ENCODE measurements around the gene GTF2A1.
A peak's percentile ranks its signal among the peaks of the same experiment; 100 is the strongest.

GTF2A1 gene

GRCh38 chr14:81178063-81178462 is 42.7 kb downstream of the GTF2A1 start:
- no peaks in the 10 kb centered on the region for H3K9me3 ChIP-seq (ENCODE audit: low read depth, low read length)
- no peak overlapping the region for H3K27ac ChIP-seq
- TF ChIP-seq EZH2 (IDR thresholded peaks at IDR 0.05): no peak
- TF ChIP-seq POLR2AphosphoS5 (IDR thresholded peaks at IDR 0.05; ENCODE audit: borderline replicate concordance, low read depth, low read length): no peak
- TF ChIP-seq FOXP2 (optimal IDR thresholded peaks at IDR 0.05; ENCODE audit: control extremely low read depth, extremely low read length, insufficient read depth): no peak
- H3K4me3 ChIP-seq: no peak overlapping the region
- H3K9ac ChIP-seq (ENCODE audit: insufficient read length): no peak overlapping the region
- DNase-seq (ENCODE audit: low read depth, low spot score): no peak
- H3K36me3 ChIP-seq (ENCODE audit: insufficient read depth, low read length): peaks cover 3% of the 10 kb centered on the region; the same call in 1 of the 2 replicates

- Histone ChIP-seq H3K36me3 (ENCODE audit: insufficient read depth, low read length) (peaks cover 3% of the 10 kb centered on the region; the same call in 1 of the 2 replicates), H3K9me3 (ENCODE audit: low read depth, low read length) (no peaks in the 10 kb centered on the region), H3K27ac (no peak overlapping the region), H3K4me3 (no peak overlapping the region), H3K9ac (ENCODE audit: insufficient read length) (no peak overlapping the region)
- no peak for DNase-seq (ENCODE audit: low read depth, low spot score)
- no peak for TF ChIP-seq FOXP2 (optimal IDR thresholded peaks at IDR 0.05; ENCODE audit: control extremely low read depth, extremely low read length, insufficient read depth)
- TF ChIP-seq EZH2 (IDR thresholded peaks at IDR 0.05): no peak
- no peak for TF ChIP-seq POLR2AphosphoS5 (IDR thresholded peaks at IDR 0.05; ENCODE audit: borderline replicate concordance, low read depth, low read length)
Measured at GRCh38 chr14:81177225-81177624, 43.5 kb downstream of the GTF2A1 start.

GRCh38 chr14:81176241-81176640 is 44.5 kb downstream of the GTF2A1 start:
- Histone ChIP-seq H3K4me3 (no peak overlapping the region), H3K9ac (ENCODE audit: insufficient read length) (no peak overlapping the region), H3K36me3 (ENCODE audit: insufficient read depth, low read length) (peaks cover 3% of the 10 kb centered on the region; the same call in 1 of the 2 replicates), H3K27ac (no peak overlapping the region), H3K9me3 (ENCODE audit: low read depth, low read length) (no peaks in the 10 kb centered on the region)
- TF ChIP-seq EZH2 (IDR thresholded peaks at IDR 0.05) (no peak), FOXP2 (optimal IDR thresholded peaks at IDR 0.05; ENCODE audit: control extremely low read depth, extremely low read length, insufficient read depth) (no peak), POLR2AphosphoS5 (IDR thresholded peaks at IDR 0.05; ENCODE audit: borderline replicate concordance, low read depth, low read length) (no peak)
- no peak for DNase-seq (ENCODE audit: low read depth, low spot score)

- Histone ChIP-seq H3K9me3 (ENCODE audit: low read depth, low read length) (no peaks in the 10 kb centered on the region), H3K27ac (no peak overlapping the region), H3K36me3 (ENCODE audit: insufficient read depth, low read length) (no peaks in the 10 kb centered on the region), H3K9ac (ENCODE audit: insufficient read length) (no peak overlapping the region), H3K4me3 (no peak overlapping the region)
- no peak for TF ChIP-seq POLR2AphosphoS5 (IDR thresholded peaks at IDR 0.05; ENCODE audit: borderline replicate concordance, low read depth, low read length)
- TF ChIP-seq EZH2 (IDR thresholded peaks at IDR 0.05): no peak
- no peak for TF ChIP-seq FOXP2 (optimal IDR thresholded peaks at IDR 0.05; ENCODE audit: control extremely low read depth, extremely low read length, insufficient read depth)
- DNase-seq (ENCODE audit: low read depth, low spot score): no peak
Measured at GRCh38 chr14:81172881-81173280, 47.9 kb downstream of the GTF2A1 start.

GRCh38 chr14:81172353-81172752 is 48.4 kb downstream of the GTF2A1 start:
- H3K4me3 ChIP-seq: no peak overlapping the region
- H3K9ac ChIP-seq (ENCODE audit: insufficient read length): no peak overlapping the region
- H3K9me3 ChIP-seq (ENCODE audit: low read depth, low read length): no peaks in the 10 kb centered on the region
- no peaks in the 10 kb centered on the region for H3K36me3 ChIP-seq (ENCODE audit: insufficient read depth, low read length)
- no peak overlapping the region for H3K27ac ChIP-seq
- no peak for DNase-seq (ENCODE audit: low read depth, low spot score)
- no peak for TF ChIP-seq EZH2 (IDR thresholded peaks at IDR 0.05)
- no peak for TF ChIP-seq POLR2AphosphoS5 (IDR thresholded peaks at IDR 0.05; ENCODE audit: borderline replicate concordance, low read depth, low read length)
- TF ChIP-seq FOXP2 (optimal IDR thresholded peaks at IDR 0.05; ENCODE audit: control extremely low read depth, extremely low read length, insufficient read depth): no peak

GRCh38 chr14:81170829-81171195 is 49.9 kb downstream of the GTF2A1 start:
- DNase-seq (ENCODE audit: low read depth, low spot score): no peak
- Histone ChIP-seq H3K36me3 (ENCODE audit: insufficient read depth, low read length) (no peaks in the 10 kb centered on the region), H3K4me3 (peak overlapping the region; percentile 83), H3K27ac (no peak overlapping the region; the same call in 1 of the 2 replicates), H3K9ac (ENCODE audit: insufficient read length) (peak overlapping the region; percentile 87), H3K9me3 (ENCODE audit: low read depth, low read length) (no peaks in the 10 kb centered on the region)
- no peak for TF ChIP-seq POLR2AphosphoS5 (IDR thresholded peaks at IDR 0.05; ENCODE audit: borderline replicate concordance, low read depth, low read length)
- TF ChIP-seq FOXP2 (optimal IDR thresholded peaks at IDR 0.05; ENCODE audit: control extremely low read depth, extremely low read length, insufficient read depth): no peak
- no peak for TF ChIP-seq EZH2 (IDR thresholded peaks at IDR 0.05)

- peak overlapping the region; percentile 84 for H3K27ac ChIP-seq
- peak; percentile 66 for DNase-seq (ENCODE audit: low read depth, low spot score)
- H3K9ac ChIP-seq (ENCODE audit: insufficient read length): peak overlapping the region; percentile 87
- no peaks in the 10 kb centered on the region for H3K36me3 ChIP-seq (ENCODE audit: insufficient read depth, low read length)
- TF ChIP-seq FOXP2 (optimal IDR thresholded peaks at IDR 0.05; ENCODE audit: control extremely low read depth, extremely low read length, insufficient read depth) (no peak), EZH2 (IDR thresholded peaks at IDR 0.05) (no peak), POLR2AphosphoS5 (IDR thresholded peaks at IDR 0.05; ENCODE audit: borderline replicate concordance, low read depth, low read length) (peak; percentile 94)
- no peaks in the 10 kb centered on the region for H3K9me3 ChIP-seq (ENCODE audit: low read depth, low read length)
- peak overlapping the region; percentile 83 for H3K4me3 ChIP-seq
Measured at GRCh38 chr14:81170104-81170828, 50.5 kb downstream of the GTF2A1 start.

GRCh38 chr14:81169711-81170103 is 51.1 kb downstream of the GTF2A1 start:
- peak overlapping the region; percentile 87 for H3K9ac ChIP-seq (ENCODE audit: insufficient read length)
- no peak for DNase-seq (ENCODE audit: low read depth, low spot score)
- no peak overlapping the region for H3K27ac ChIP-seq
- peak overlapping the region; percentile 83 for H3K4me3 ChIP-seq
- H3K9me3 ChIP-seq (ENCODE audit: low read depth, low read length): no peaks in the 10 kb centered on the region
- H3K36me3 ChIP-seq (ENCODE audit: insufficient read depth, low read length): no peaks in the 10 kb centered on the region
- TF ChIP-seq EZH2 (IDR thresholded peaks at IDR 0.05) (no peak), POLR2AphosphoS5 (IDR thresholded peaks at IDR 0.05; ENCODE audit: borderline replicate concordance, low read depth, low read length) (no peak), FOXP2 (optimal IDR thresholded peaks at IDR 0.05; ENCODE audit: control extremely low read depth, extremely low read length, insufficient read depth) (no peak)
